ENCODE results near the gene CLDN34.

CLDN34 gene, protein sequence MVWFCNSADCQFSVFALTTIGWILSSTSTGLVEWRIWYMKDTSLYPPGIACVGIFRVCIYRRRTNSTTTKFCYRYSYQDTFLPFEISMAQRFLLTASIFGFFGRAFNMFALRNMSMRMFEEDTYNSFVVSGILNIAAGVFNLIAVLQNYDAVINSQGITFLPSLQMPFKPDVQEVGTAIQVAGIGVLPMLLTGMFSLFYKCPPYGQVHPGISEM

DNA sequence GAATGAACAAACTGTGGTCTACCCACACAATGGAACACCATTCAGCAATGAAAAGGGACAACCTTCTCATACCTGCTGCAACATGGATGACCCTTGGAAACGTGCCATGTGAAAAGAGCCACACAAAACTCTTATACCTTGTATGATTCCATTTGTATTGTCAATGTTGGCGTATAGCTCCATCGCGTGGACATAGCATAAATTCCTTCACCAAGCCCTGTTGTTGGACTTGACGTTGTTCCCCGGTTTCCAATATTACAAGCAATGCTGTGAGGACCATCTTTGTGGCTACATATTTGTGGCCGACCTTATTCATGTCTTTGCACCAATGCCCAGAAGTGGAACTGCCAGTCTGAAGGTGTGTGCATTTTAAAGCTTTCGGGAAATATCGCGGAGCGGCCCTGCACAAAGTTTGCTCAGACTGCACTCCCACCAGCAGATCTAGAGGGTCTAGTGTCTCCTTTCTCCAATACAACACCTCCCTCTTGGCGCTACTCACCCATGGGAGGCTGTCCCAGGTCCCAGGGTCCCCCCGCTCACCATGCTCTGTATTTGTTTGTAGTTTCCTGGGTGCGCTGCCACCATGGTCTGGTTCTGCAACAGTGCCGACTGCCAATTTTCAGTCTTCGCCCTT, at the start of gene CLDN34:
Gene CLDN34 (plus strand): TSS at position 584 of the 634 bp plus-strand sequence. CDS start 0 bp downstream, at position 584.
- Histone ChIP-seq H3K27ac (ENCODE audit: low read length) (no peak within 1 kb of the TSS), H3K4me1 (ENCODE audit: control insufficient read depth, insufficient read depth, low read length) (no peaks in the 10 kb centered on the region), H3K36me3 (ENCODE audit: control insufficient read depth, insufficient read depth, low read length) (no peaks in the 10 kb centered on the region), H3K27me3 (ENCODE audit: control insufficient read depth, insufficient read depth, low read length) (no peaks in the 10 kb centered on the region), H3K4me3 (ENCODE audit: low read length) (no peak within 1 kb of the TSS), H3K9me3 (ENCODE audit: control insufficient read depth, insufficient read depth, low read length) (no peaks in the 10 kb centered on the region)
- no CpG with 5 or more reads among the region's 16 CpGs for WGBS (ENCODE audit: insufficient coverage, insufficient read length)
- no peak for DNase-seq (ENCODE audit: low read depth, low spot score)

DNA sequence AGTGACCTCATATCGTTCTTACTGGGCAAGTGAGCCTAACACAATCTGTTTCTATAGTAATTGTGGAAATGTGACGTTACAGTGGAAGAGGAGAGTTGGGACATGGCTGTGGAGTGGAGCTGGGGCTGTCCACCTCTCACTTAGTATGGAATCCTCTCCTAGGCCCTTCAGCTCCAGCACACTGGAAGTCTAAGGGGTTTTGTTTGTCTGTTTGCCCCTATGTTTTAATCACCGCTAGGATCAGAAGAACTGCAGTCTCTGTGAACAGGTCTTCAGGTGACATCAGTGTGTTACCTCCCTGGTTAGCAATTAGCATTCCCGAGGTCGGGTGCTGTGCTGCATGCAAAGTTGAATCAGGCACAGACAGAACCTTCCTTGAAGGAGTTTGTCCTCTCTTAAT, 49.3 kb upstream of the CLDN34 start:
- no peaks in the 10 kb centered on the region for H3K9me3 ChIP-seq (ENCODE audit: control insufficient read depth, insufficient read depth, low read length)
- no peaks in the 10 kb centered on the region; the same call in 1 of the 2 replicates for H3K4me1 ChIP-seq (ENCODE audit: control insufficient read depth, insufficient read depth, low read length)
- DNase-seq (ENCODE audit: low read depth, low spot score), result no peak
- no CpG with 5 or more reads among the region's 5 CpGs for WGBS (ENCODE audit: insufficient coverage, insufficient read length)
- no peak overlapping the region for H3K4me3 ChIP-seq (ENCODE audit: low read length)
- no peaks in the 10 kb centered on the region for H3K36me3 ChIP-seq (ENCODE audit: control insufficient read depth, insufficient read depth, low read length)
- H3K27me3 ChIP-seq (ENCODE audit: control insufficient read depth, insufficient read depth, low read length), result no peaks in the 10 kb centered on the region
- H3K27ac ChIP-seq (ENCODE audit: low read length), result no peak overlapping the region

DNA sequence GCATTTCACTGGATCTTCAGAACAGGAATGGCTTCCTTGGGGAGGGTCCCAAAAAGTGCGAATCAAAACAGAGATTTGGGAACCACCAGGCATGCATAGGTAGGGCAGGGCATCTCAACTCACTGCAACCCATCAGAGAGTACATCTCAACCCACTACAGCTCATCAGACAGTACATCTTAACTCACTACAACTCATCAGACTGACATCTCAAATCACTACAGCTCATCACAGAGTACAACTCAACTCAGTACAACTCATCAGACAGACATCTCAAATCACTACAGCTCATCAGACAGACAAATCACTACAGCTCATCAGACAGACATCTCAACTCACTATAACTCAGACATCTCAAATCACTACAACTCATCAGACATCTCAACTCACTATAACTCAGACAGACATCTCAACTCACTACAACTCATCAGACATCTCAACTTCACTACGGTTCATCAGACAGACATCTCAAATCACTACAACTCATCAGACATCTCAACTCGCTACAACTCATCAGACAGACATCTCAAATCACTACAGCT, 47.5 kb upstream of the CLDN34 start:
- DNase-seq (ENCODE audit: low read depth, low spot score), result no peak
- H3K4me3 ChIP-seq (ENCODE audit: low read length), result no peak overlapping the region
- no peaks in the 10 kb centered on the region for H3K9me3 ChIP-seq (ENCODE audit: control insufficient read depth, insufficient read depth, low read length)
- H3K27ac ChIP-seq (ENCODE audit: low read length), result no peak overlapping the region
- 100% methylated on average over 1 of the region's 3 CpGs for WGBS (ENCODE audit: insufficient coverage, insufficient read length)
- H3K27me3 ChIP-seq (ENCODE audit: control insufficient read depth, insufficient read depth, low read length), result no peaks in the 10 kb centered on the region
- no peaks in the 10 kb centered on the region for H3K4me1 ChIP-seq (ENCODE audit: control insufficient read depth, insufficient read depth, low read length)
- H3K36me3 ChIP-seq (ENCODE audit: control insufficient read depth, insufficient read depth, low read length), result no peaks in the 10 kb centered on the region

DNA sequence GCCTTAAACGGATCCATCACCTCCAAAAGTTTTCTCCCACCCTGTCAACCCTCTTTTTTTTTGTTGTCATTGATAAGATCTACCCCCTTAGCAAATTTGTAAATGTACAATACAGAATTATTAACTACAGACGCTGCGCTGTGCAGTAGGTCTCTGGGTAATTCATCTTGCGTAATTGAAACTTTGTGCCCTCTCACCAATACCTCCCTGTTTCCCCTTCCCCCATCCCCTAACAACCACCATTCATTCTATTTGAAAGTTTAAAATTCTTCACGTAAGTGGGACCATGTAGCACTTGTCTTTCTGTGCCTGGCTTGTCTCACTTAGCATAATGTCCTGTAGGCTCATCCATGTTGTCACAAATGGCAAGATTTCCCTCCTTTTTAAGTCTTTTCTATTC, 45.8 kb upstream of the CLDN34 start:
- Histone ChIP-seq H3K4me3 (ENCODE audit: low read length) (no peak overlapping the region), H3K27me3 (ENCODE audit: control insufficient read depth, insufficient read depth, low read length) (no peaks in the 10 kb centered on the region), H3K9me3 (ENCODE audit: control insufficient read depth, insufficient read depth, low read length) (no peaks in the 10 kb centered on the region), H3K36me3 (ENCODE audit: control insufficient read depth, insufficient read depth, low read length) (no peaks in the 10 kb centered on the region), H3K27ac (ENCODE audit: low read length) (no peak overlapping the region), H3K4me1 (ENCODE audit: control insufficient read depth, insufficient read depth, low read length) (no peaks in the 10 kb centered on the region)
- no peak for DNase-seq (ENCODE audit: low read depth, low spot score)
- WGBS (ENCODE audit: insufficient coverage, insufficient read length), result no CpG with 5 or more reads among the region's 5 CpGs

DNA sequence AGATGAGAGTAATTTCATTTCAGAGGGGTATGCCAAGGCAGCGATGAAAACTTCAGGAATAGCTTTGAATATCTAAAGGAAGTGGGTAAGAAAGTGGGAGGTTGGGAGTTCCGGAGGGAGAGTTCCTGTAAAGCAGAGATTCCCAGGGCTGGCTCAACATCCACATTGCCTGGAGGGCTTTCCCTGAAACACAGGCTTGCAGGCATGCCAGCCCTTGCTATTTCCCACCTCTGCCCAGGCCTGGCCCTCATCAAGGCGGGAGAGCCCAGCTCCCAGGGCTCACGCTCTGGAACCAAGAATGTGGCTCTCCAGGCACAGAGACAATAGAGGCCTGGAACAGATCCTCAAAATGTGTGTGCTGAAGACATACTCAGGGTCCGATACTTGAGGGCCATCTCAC, 43.8 kb upstream of the CLDN34 start:
- H3K9me3 ChIP-seq (ENCODE audit: control insufficient read depth, insufficient read depth, low read length), result no peaks in the 10 kb centered on the region
- no peaks in the 10 kb centered on the region for H3K27me3 ChIP-seq (ENCODE audit: control insufficient read depth, insufficient read depth, low read length)
- no peak for DNase-seq (ENCODE audit: low read depth, low spot score)
- H3K27ac ChIP-seq (ENCODE audit: low read length), result no peak overlapping the region
- H3K4me1 ChIP-seq (ENCODE audit: control insufficient read depth, insufficient read depth, low read length), result peaks cover under 1% of the 10 kb centered on the region; the same call in 1 of the 2 replicates
- no peak overlapping the region for H3K4me3 ChIP-seq (ENCODE audit: low read length)
- no CpG with 5 or more reads among the region's 5 CpGs for WGBS (ENCODE audit: insufficient coverage, insufficient read length)
- H3K36me3 ChIP-seq (ENCODE audit: control insufficient read depth, insufficient read depth, low read length), result no peaks in the 10 kb centered on the region

DNA sequence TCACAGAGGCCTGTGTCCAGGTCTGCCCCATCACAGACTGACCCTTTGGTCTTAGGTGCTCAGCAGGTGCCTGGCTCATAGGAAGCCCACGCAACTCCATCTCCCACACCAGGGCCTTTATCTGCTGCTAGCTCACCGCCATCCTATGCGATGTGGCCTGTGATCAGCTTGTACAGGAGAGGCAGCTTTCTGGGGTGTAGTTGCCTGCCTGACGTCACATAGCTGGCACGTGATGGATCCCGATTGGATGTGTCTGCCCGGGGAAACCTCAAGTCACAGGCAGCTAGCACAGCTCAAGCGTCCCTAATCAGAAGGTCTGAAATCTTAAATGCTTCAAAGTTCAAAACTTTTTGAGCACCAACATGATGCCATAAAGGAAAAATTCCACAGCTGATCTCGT, 41.2 kb upstream of the CLDN34 start:
- no peak overlapping the region for H3K27ac ChIP-seq (ENCODE audit: low read length)
- WGBS (ENCODE audit: insufficient coverage, insufficient read length), result no CpG with 5 or more reads among the region's 9 CpGs
- no peak for DNase-seq (ENCODE audit: low read depth, low spot score)
- no peaks in the 10 kb centered on the region for H3K36me3 ChIP-seq (ENCODE audit: control insufficient read depth, insufficient read depth, low read length)
- H3K27me3 ChIP-seq (ENCODE audit: control insufficient read depth, insufficient read depth, low read length), result no peaks in the 10 kb centered on the region
- no peak overlapping the region for H3K4me3 ChIP-seq (ENCODE audit: low read length)
- H3K4me1 ChIP-seq (ENCODE audit: control insufficient read depth, insufficient read depth, low read length), result peaks cover 9% of the 10 kb centered on the region
- no peaks in the 10 kb centered on the region for H3K9me3 ChIP-seq (ENCODE audit: control insufficient read depth, insufficient read depth, low read length)

DNA sequence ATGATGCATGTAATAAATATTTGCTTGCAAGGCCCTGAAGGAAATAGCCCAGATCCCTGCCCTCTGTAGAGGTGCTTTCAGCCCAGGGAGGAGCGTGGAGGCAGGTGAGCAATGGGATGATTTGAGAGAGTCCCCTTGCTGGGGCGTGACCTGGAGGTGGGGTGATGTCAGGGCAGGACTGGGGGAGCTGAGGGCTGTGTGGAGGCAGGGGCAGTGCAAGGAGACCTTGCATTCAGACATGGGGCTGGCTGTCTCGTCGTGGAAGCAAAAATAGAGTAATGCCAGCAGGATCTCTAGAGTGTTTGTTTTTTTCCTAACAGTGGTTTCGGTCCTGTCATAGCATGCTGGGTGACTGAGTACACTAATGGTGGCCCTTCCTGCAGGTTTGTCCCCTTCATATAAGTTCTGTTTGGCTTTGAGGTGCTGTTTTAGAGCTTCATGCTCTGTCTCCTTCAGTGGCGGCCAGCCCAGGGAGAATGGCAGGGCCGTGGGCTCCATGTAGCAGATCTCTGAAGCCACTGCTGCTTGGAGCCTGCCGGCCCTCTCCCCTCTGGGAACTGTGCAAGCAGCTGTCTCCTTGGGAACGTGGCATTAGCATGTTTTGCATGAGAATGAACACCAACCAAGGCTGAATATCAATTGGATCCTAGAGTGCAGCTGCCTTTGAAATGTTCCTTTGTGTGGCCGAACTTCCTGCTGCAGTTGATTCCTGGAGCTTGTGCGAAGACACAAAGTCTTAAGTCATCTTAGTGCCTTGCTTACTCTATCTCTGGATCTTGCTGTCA, 39.3 kb upstream of the CLDN34 start:
- DNase-seq (ENCODE audit: low read depth, low spot score), result peak; percentile 76
- no peaks in the 10 kb centered on the region for H3K27me3 ChIP-seq (ENCODE audit: control insufficient read depth, insufficient read depth, low read length)
- WGBS (ENCODE audit: insufficient coverage, insufficient read length), result no CpG with 5 or more reads among the region's 11 CpGs
- no peaks in the 10 kb centered on the region for H3K9me3 ChIP-seq (ENCODE audit: control insufficient read depth, insufficient read depth, low read length)
- peaks cover 9% of the 10 kb centered on the region for H3K4me1 ChIP-seq (ENCODE audit: control insufficient read depth, insufficient read depth, low read length)
- no peak overlapping the region for H3K4me3 ChIP-seq (ENCODE audit: low read length)
- H3K27ac ChIP-seq (ENCODE audit: low read length), result no peak overlapping the region
- H3K36me3 ChIP-seq (ENCODE audit: control insufficient read depth, insufficient read depth, low read length), result 0 out of 2 replicates have a peak, but pooled peaks cover 3% of the 10 kb centered on the region

DNA sequence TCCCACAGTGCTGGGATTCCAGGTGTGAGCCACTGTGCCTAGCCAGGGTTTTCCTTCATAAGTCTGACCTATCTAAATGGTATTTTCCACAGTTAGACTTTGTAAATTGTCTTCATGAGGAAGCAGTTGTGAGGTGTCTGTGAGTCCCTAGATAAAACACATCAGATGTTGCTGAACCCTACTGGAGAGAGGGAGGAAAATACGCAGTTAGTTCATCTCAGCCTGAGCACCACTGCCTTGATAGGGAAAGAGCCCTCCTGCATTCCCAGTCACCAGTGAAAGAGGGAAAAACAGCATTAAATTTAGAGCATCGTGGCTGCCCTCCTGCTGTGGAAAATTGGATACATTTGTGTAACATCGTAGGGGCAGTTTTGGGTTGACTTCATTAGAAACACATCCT, 31.7 kb upstream of the CLDN34 start:
- Histone ChIP-seq H3K4me3 (ENCODE audit: low read length) (no peak overlapping the region), H3K27ac (ENCODE audit: low read length) (no peak overlapping the region), H3K4me1 (ENCODE audit: control insufficient read depth, insufficient read depth, low read length) (peaks cover 1% of the 10 kb centered on the region), H3K36me3 (ENCODE audit: control insufficient read depth, insufficient read depth, low read length) (peaks cover 4% of the 10 kb centered on the region; the same call in 1 of the 2 replicates), H3K9me3 (ENCODE audit: control insufficient read depth, insufficient read depth, low read length) (no peaks in the 10 kb centered on the region), H3K27me3 (ENCODE audit: control insufficient read depth, insufficient read depth, low read length) (no peaks in the 10 kb centered on the region)
- no CpG with 5 or more reads among the region's 3 CpGs for WGBS (ENCODE audit: insufficient coverage, insufficient read length)
- DNase-seq (ENCODE audit: low read depth, low spot score), result no peak

DNA sequence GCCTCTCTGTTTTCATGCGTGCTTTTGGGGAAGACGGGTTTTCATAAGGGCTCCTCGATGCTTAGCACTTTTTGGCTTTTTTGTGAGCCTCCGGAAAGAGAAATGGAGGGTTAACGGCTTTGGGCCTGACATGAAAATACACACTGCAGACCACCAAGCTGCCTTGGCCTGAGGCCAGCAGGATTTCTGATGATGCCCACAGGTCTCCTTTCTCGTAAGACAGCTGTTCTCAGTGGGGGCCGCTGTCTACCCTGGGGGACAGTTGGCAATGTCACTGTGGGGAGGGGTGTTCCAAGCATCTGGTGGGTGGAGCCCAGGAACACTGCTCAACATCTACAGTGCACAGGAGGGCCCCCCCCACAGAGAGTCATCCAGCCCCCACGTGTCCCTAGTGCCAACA, 29.4 kb upstream of the CLDN34 start:
- DNase-seq (ENCODE audit: low read depth, low spot score), result no peak
- H3K27ac ChIP-seq (ENCODE audit: low read length), result no peak overlapping the region
- H3K36me3 ChIP-seq (ENCODE audit: control insufficient read depth, insufficient read depth, low read length), result peaks cover 2% of the 10 kb centered on the region; the same call in 1 of the 2 replicates
- no CpG with 5 or more reads among the region's 8 CpGs for WGBS (ENCODE audit: insufficient coverage, insufficient read length)
- H3K9me3 ChIP-seq (ENCODE audit: control insufficient read depth, insufficient read depth, low read length), result no peaks in the 10 kb centered on the region
- H3K4me1 ChIP-seq (ENCODE audit: control insufficient read depth, insufficient read depth, low read length), result peaks cover 1% of the 10 kb centered on the region
- no peak overlapping the region for H3K4me3 ChIP-seq (ENCODE audit: low read length)
- H3K27me3 ChIP-seq (ENCODE audit: control insufficient read depth, insufficient read depth, low read length), result no peaks in the 10 kb centered on the region

DNA sequence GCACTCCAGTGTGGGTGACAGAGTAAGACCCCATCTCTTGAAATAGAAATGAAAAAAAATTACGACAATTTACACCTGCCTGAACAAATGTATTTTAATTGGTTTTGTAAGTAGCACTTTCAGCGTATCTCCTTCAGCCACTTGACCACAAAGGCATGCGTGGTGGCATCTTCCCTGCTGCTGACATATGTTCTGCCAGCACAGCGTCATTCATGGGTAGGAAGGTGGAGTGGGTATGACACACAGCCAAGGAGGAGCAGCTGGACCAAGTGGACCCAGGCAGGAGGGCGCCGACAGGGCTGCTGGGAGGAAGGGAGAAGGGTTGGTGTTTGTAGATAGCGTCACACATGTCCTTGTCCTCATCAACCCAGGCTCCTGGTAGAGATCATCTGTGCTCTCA, 28.6 kb upstream of the CLDN34 start:
- no peak for DNase-seq (ENCODE audit: low read depth, low spot score)
- no CpG with 5 or more reads among the region's 7 CpGs for WGBS (ENCODE audit: insufficient coverage, insufficient read length)
- Histone ChIP-seq H3K4me3 (ENCODE audit: low read length) (no peak overlapping the region), H3K36me3 (ENCODE audit: control insufficient read depth, insufficient read depth, low read length) (peaks cover 2% of the 10 kb centered on the region; the same call in 1 of the 2 replicates), H3K4me1 (ENCODE audit: control insufficient read depth, insufficient read depth, low read length) (no peaks in the 10 kb centered on the region), H3K27ac (ENCODE audit: low read length) (no peak overlapping the region), H3K27me3 (ENCODE audit: control insufficient read depth, insufficient read depth, low read length) (no peaks in the 10 kb centered on the region), H3K9me3 (ENCODE audit: control insufficient read depth, insufficient read depth, low read length) (no peaks in the 10 kb centered on the region)
